ENCODE measurements around the gene RNF13.
"Not testable (repeated sequence)": the region's sequence is repeated elsewhere in the genome, so short reads cannot be mapped to it uniquely, and the experiment has no call there.

The RNF13 gene

DNA sequence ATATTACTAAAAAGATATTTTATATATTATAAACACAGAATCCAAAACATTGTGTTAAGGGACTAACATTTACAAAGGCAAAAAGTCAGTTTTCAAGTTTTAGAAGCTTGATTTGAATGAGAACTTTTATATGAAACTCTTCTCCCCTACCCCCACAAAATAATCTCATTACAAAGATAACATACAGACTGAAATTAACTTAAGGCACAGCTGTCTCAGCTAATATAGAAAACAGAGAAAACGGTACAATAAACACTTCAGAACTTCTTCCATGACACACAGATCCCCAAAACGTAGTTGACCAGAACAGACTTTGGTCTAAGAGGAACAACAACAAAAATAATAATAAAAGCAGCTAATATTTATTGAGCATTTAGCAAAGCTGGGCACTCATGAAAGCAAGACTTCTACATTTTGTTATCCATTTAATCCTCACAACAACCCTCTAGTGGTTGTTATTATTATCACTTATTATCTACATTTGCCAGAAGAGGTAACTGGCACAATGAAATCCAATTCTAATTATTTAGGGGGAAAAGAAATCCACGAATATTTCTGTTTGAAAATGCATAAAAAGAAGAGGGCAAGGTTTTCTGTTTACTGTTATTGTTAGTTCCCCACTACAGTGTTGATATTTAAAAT is 89.6 kb downstream of the RNF13 start:
- DNase-seq = no peak

DNA sequence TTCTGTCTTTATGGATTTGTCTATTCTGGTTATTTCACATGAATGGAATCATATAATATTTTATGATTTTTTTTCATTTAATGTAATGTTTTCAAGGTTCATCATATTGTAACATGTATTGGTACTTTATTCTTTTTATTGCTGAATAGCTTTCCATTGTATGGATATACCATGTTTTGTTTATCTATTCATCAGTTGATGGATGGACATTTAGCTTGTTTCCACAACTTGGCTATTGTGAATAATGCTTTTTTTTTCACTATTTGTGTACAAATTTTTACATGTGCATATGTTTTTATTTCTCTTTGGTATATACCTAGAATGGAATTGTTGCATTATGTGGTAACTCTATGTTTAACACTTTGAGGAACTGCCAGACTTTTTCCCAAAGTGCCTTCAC is 93.0 kb downstream of the RNF13 start:
- no peak for DNase-seq

DNA sequence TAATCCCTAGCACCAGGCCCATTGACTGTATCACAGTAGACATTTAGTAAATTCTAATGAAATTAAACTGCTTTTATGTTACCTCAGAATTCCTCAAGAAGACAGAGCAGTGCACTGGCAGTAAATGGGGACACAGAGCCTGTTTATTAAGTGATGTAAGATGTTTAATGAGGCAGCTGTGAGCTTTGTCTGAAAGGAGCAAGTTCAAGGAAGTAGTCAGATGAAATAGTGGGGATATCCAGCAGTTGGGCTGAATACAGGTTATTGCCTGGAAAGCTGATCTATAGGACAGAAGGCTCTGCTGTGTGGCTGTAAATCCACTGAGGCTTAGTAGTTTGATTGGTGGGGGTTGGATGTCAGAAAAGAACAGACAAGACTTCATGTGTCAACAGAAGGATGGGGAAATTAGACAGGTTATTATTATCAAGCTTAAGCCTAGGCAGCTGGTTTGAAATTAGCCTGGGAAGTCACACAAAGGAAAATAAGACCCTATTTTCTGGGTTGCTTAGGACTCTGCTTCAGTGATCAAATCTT is 95.5 kb downstream of the RNF13 start:
- DNase-seq = peak; percentile 71

DNA sequence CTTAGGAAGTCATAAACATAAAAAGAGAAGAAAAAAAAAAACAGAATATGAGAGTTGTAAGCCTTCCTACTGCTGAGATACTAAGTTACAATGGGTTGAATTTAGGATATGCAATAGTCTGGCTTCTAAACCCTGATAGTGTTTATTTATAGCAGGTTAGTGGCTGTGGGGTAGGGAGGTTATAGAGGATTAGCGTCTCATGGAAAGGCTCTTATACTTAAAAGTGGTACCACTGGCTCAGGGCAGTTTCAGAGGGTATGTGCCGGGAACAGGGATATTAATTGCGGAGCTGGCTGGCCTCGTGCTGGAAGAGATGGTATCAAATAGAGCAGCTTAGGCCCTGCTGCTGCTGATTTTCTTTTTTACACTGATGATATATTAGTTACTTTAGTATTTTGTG is 96.9 kb downstream of the RNF13 start:
- no peak for DNase-seq

DNA sequence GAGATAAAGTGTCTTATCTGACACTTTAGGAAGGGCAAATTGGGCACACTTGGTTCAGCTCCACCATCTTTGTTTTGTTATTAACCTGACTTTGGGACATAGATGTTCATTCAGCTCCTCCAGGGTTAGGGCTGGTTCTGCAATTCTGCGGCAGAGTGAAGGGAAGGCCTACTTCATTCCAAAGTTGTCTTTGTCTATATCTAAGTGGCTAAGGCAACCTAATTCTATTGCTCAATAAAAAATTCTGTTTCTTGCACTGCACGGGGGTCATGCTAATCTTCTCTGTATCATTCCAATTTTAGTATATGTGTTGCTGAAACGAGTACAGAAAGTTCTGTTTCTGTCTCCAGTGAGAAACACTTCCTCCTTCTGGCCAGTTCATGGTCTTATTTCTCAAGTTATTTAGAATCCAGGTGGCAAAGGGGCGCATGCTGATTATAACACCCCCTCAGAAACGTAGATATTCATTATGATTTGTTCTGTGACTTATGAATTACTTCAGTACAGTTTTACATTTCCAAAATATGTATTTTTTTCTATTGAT is 104.2 kb downstream of the RNF13 start:
- DNase-seq = no peak

DNA sequence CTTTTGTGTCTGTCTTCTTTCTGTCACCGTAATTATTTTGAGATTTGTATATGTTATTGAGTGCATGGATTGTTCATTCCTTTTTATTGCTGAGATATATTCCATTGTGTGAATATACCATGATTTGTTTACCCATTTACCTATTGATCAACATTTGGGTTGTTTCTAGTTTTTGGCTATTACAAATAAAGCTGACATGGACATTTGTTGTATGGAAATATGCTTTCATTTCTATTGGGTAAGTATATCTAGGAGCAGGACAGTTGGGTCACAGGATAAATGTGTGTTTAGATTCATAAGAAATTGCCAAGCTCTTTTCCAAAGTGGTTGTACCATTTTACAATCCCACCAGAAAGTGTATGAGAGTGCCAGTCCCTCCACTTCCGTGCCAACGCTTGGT is 106.5 kb downstream of the RNF13 start:
- no peak for DNase-seq

DNA sequence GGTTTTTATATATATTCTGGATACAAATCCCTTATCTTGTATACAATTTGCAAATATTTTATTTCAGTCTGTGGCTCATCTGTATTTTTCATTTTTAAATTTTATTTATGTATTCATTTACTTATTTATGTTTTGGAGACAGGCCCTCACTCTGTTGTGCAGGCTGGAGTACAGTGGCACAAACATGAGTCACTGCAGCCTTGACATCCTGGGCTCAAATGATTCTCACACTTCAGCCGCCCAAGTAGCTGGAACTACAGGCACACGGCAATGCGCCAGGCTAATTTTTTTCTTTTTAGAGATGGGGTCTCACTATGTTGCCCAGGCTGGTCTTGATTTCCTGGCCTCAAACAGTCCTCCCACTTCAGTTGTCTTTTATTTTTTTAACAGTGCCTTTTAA is 107.1 kb downstream of the RNF13 start:
- no peak for DNase-seq

DNA sequence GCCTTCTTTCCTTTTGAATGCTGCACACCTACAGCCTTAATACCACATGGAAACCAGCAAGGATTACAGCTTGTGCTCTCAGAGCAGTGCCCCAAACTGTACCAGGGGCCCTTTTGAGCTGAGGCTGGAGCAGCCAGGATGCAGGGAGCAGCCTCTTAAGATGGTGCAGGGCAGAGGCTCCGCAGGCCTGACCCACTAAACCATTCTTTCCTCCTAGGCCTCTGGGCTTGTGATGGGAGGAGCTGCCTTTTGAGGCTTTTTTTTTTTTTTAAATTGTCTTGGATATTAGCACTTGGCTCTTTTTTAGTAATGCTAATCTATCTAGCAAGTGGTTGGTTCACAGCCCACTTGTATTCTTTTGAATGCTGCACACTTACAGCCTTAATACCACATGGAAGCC is 120.0 kb downstream of the RNF13 start:
- DNase-seq = no peak

DNA sequence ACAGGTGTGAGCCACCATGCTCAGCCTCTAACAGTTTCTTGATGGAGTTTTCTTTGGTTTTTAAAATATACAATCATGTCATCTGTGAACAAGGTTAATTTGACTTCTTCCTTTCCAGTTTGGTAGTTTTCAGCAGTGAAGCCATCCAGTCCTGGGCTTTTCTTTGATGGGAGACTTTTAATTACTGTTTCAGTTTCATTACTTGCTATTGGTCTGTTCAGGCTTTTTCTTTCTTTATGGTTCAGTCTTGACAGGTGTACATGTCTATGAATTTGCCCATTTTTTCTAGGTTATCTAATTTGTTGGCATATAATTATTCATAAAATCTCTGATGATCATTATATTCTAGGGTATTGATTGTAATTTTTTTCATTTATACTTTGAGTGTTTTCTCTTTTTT is 120.8 kb downstream of the RNF13 start:
- DNase-seq = no peak

DNA sequence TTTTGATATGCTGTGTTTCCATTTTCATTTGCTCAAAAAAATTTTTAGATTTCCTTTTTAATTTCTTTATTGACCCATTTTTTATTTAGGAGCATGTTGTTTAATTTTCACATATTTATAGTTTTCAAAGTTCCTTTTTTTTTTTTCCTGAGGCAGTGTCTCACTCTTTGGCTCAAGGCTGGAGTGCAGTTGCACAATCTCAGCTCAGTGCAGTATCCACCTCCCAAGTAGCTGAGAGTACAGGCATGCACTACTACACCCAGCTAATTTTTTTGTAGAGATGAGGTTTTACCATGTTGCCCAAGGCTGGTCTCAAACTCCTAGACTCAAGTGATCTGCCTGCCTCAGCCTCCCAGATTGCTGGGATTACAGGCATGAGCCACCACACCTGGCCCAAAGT is 121.5 kb downstream of the RNF13 start:
- no peak for DNase-seq

DNA sequence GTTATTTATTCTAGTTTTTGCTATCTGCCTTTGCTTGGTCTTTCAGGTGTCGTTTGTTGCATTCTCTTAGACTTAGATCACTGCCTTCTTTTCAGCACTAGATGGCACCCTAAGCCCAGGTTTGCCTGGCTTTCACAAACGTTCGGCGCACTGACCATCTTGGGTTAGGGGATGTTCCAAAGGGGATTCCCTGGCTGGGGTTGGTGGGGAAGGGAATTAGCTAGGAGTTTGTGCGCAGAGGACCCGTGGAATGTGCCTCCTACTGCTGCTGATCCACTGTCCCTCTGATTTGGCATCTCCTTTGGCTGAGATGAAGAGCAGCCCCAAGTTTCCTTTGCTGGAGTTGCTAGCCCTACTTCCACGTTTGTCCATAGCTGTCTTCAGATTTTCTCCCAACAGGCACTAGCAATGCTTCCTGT is 123.8 kb downstream of the RNF13 start:
- peak; percentile 47 for DNase-seq

DNA sequence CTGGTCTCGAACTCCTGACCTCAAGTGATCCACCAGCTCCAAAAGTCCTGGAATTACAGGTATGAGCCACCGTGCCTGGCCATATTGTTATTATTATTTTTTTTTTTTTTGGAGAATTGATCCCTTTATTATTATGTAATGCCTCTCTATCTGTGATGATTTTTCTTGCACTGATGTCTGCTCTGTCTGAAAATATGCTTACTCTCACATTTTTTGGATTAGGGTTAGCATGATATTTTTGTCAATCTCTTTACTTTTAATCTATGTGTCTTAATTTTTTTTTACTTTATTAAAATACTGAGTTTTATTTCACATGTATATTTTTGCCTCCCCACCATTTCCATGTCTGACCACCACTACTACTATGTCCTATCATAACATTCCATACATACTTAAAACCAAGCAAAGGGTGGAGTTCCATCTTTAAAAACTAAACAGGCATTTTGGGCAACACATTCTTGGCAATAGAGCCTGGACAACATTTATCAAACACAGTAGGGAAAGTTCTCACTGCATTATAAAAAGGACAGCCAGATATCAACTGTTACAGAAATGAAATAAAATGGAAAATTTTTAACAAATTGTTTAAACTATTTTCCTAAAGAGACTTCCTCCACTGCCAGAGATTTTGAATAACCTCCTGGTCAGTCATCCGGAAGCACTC is 125.5 kb downstream of the RNF13 start:
- not testable (repeated sequence) for DNase-seq

DNA sequence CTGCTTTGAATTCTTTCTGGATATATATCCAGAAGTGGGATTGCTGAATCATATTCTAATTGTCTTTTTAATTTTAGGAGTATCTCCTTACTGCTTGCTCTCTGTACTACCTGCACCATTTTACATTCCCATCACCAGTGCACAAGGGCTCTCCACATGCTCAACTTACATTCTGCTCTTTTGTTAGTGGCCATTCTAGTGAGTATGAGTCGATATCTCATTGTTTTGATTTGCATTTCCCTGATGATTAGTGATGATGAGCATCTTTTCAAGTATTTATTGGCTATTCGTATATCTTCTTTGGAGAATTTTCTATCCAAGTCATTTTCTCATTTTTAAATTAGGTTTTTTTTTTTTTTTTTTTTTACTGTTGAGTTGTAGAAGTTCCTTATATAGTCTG is 128.2 kb downstream of the RNF13 start:
- no peak for DNase-seq

DNA sequence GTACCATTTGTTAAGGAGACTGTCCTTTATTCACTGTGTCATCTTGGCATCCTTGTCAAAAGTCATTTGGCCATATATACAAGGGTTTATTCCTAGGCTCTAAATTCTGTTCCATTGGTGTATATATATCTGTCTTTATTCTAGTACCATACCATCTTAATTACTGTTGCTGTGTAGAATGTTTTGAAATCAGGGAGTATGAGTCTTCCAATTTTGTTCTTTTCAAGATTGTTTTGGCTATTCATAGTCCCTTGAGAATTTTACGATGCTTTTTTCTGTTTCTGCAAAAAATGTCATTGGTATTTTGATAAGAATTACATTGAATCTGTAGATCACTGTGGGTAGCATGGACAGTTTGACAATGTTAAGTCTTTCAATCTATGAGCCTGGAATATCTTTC is 128.9 kb downstream of the RNF13 start:
- DNase-seq = no peak

DNA sequence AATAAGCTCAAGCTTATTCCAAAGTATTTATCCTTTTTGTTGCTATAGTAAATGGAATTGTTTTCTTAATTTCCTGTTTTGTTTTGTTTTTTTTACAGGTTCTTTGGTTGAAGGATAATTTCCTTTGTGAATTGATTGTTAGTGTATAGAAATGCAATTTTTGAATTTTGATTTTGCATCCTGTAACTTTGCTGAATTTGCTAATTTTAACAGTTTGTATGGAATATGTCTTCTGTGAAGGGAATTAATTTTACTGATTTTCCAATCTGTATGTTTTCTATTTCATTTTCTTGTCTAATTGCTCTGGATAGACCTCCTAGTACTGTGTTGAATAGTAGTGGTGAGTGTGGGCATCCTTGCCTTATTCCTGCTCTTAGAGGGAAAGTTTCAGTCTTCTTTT is 129.4 kb downstream of the RNF13 start:
- DNase-seq = no peak

DNA sequence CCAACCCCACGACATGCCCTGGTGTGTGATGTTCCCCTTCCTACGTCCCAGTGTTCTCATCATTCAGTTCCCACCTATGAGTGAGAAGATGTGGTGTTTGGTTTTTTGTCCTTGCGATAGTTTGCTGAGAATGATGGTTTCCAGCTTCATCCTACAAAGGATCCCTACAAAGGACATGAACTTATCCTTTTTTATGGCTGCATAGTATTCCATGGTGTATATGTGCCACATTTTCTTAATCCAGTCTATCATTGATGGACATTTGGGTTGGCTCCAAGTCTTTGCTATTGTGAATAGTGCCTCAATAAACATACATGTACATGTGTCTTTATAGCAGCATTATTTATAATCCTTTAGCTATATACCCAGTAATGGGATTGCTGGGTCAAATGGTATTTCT is 131.0 kb downstream of the RNF13 start:
- DNase-seq = not testable (repeated sequence)

DNA sequence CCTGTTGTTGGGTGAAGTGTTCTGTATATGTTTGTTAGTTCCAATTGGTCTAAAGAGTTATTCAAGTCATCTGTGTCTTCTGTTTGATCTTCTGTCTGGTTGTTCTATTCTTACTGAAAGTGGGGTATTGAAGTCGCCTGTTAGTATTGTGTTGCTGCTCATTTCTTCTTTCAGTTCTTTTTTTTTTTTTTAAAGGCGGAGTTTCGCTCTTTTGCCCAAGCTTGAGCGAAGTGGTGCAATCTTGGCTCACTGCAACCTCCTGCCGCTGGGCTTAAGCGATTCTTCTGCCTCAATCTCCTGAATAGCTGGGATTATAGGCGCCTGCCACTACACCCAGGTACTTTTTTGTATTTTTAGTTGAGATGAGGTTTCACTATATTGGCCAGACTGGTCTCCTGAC is 134.2 kb downstream of the RNF13 start:
- no peak for DNase-seq

DNA sequence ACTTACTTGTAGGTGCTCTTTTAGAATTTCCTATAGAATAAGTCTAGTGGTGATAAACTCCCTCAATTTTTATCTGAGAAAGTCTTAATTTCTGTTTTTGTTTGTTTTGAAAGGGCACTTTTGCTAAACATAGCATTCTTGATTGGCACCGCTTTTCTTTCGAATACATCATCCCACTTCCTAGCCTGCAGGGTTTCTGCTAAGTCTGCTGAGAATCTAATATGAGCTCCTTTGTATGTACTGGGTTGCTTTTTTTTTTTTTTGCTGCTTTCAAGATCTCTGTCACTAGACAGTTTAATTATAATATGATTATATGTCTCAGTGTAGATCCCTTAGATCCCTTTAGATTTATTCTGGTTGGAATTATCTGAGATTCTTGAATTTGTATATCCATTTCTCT is 136.2 kb downstream of the RNF13 start:
- no peak for DNase-seq

DNA sequence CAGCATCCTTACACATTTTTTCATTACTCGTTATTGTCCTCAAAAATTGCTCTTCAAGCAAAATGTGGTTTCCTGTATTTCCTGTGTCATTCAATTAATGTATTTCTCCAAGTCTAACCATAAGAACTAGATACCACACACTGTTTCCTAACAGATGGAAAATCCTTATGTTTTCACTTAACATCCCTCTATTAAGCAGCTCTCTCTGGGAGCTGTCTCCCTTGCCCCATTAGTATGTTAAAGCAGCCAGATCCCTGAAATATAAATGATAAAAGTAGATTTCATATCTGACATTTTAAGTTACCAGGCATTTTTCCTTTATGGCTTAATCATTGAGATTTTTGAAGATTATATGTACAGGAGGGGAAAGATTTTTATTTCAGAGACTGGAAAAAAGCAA is 141.8 kb downstream of the RNF13 start:
- DNase-seq = no peak

DNA sequence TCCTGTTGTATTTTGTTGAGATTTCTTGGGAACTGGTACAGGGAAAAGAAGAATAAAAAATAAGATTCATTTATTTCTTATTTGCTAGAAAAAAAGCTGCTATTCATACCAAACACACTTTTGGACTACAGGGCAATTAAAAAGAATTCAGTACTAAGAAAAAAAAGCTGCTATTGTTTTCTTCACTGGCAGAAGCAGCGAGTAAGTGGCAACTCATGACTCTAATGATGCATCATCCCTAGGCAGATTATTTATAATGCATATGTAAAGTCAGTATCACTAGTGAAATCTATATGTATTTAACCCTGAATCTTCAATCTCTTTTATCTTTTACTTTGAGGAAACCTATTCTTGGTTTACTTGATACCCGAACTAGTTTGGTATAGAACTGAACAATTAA is 142.4 kb downstream of the RNF13 start:
- no peak for DNase-seq

DNA sequence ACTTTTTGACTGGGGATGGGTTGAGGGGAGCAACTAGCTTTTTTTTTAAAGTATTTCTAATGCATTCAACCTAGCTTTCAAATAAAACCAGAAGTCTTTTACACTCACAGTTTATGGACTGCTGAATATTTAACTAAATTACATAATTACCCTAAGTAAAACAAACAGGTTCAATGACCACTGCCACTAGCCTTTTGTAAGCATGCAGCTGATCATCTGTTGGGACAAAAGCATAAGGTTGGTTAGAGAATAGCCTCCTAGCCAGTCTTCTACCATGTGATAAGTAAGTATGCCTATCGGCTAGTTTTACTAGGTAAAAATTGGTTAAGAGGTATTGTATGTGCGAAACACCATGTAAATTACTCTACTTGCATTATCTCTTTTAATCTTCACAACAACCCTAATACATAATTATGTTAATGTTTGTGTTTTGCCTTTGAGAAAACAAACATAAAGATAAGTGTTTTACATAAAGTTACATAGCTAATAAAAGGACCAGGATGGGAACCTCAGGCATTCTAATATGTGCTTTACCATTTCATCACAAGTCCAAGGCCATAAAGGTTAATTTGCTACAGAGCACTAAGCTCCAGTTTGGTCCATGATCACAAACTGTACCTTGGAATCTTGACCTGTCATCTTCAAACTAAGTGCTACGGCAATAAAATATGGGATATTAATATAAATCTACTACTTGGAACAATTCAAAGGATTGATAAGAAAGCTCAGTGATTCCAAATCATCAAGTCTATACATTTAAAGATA is 144.5 kb downstream of the RNF13 start:
- peak; percentile 45 for DNase-seq

DNA sequence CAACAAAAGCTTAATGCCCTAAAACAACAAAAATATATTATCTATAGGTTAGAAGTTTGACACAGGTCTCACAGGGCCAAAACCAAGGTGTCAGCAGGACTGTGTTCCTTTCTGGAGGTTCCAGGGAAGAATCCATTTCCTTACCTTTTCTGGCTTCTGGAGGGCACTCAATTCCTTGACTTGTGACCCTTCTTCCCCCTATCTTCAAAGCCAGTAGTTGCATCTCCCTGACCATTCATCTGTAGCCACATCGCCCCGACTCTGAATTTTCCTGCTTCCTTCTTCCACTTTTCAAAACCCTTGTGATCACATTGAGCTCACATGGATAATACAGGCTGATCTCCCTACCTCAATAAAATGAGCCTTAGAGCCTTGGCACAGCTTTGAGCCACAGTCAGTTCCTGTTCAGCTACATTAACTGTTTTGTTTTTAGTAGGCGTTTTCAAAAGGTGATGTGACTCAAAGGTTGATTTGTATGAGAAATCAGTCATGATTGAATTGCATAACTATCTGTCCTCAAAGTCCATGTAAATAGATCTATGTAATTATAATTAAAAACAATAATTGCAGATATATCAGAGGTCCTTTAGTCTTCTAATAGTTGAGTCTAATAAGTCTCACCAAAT is 145.3 kb downstream of the RNF13 start:
- no peak for DNase-seq

DNA sequence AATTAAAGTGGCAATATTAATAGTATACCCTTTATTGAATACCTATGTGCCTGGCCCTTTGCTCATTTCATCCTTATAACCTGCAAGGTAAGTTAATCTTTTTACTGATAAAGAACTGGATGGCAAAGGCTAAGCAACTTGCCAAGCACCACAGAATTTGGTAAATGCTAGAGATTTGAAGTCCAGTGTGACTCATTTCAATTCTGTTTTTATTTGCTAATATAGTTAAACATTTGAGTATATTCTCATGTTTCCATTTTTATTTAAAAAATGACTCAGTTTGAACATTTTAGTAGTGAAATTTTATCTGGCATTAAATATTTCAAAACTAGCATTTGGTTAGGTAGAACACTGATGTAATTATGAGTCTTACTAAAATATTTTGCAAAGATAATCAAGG is 146.4 kb downstream of the RNF13 start:
- no peak for DNase-seq
